IgD-negative memory B cell (primary cell): Measurements from ENCODE around the gene GTF2A2. TPM values are rescaled to one million over a fixed set of nuclear protein-coding genes. Genes with fewer than 3 reads are reported as not detected.
A peak's percentile ranks its signal among the peaks of the same experiment; 100 is the strongest.
"Not testable (repeated sequence)": the region's sequence is repeated elsewhere in the genome, so short reads cannot be mapped to it uniquely, and the experiment has no call there.

Experiments used
- H3K27ac Mint-ChIP-seq, 3 donors: one replicate each; pipeline ENCODE4 v1.8.0; 2020 to 2022; ENCODE audit warnings: mild to moderate bottlenecking in 3 of 3, mixed read lengths in 3 of 3, moderate library complexity in 1 of 3
- H3K27me3 Mint-ChIP-seq: one replicate; pipeline ENCODE4 v1.8.0; 2021; ENCODE audit warnings: mixed read lengths
- H3K36me3 Mint-ChIP-seq: one replicate; pipeline ENCODE4 v1.8.0; 2020; ENCODE audit warnings: mild to moderate bottlenecking, mixed read lengths
- H3K4me1 Mint-ChIP-seq, 3 donors: one replicate each; pipeline ENCODE4 v1.8.0; 2020 to 2022; ENCODE audit warnings: mixed read lengths in 3 of 3, mild to moderate bottlenecking in 1 of 3
- H3K4me3 Mint-ChIP-seq, 4 donors: one replicate each; pipeline ENCODE4 v1.8.0; 2020 to 2022; ENCODE audit warnings: mild to moderate bottlenecking in 4 of 4, mixed read lengths in 4 of 4, moderate library complexity in 3 of 4
- H3K9me3 Mint-ChIP-seq, 3 donors: one replicate each; pipeline ENCODE4 v1.8.0; 2020 to 2021; ENCODE audit warnings: mixed read lengths in 3 of 3, mild to moderate bottlenecking in 1 of 3
- polyA plus RNA-seq: library from polyadenylated mRNA; unstranded; fragments of 300-500 nt; fragmentation: Illumina TruSeq; gene quantifications from one replicate; pipeline ENCODE4 v1.2.3, GENCODE V29; 2021

The GTF2A2 gene
- polyA plus RNA-seq, 1 donor from 2014 or later: 127 TPM

DNA sequence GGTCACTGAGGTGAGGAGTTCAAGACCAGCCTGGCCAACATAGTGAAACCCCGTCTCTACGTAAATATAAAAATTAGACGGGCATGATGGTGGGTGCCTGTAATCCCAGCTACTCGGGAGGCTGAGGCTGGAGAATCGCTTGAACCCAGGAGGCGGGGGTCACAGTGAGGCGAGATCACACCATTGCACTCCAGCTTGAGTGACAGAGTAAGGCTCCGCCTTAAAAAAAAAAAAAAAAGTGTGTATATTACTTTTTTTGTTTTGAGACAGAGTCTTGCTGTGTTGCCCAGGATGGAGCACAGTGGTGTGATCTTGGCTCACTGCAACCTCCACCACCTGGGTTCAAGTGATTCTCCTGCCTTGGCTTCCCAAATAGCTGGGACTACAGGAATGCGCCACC lies 11.5 kb downstream of the GTF2A2 start:
- H3K4me1 Mint-ChIP-seq: peaks cover 0 to 10% (median 0%) of the 10 kb centered on the region in 3 donors
- not testable (repeated sequence) for H3K4me3 Mint-ChIP-seq, H3K27ac Mint-ChIP-seq, H3K36me3 Mint-ChIP-seq, H3K9me3 Mint-ChIP-seq, H3K27me3 Mint-ChIP-seq

DNA sequence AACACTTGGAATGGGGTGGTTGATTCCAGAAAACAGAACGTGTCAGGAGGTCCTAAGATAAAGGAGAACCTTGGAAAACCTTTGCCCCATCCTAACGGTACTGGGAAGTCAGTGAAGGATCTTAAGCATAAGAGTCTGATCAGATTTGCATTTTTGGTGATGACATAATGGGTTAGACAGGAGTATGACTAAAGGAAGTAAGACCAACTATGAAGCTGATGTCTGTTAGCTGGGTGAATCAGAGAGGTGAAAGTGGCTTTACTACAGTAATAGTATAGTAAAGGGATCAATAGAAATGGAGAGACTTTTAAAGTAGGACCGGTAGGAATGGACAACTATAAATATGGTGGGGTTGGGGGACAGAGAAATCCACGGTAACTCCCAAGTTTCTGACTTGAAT lies 12.6 kb downstream of the GTF2A2 start:
- Mint-ChIP-seq H3K9me3 (no peaks in the 10 kb centered on the region), H3K4me3 (no peak overlapping the region), H3K27me3 (no peaks in the 10 kb centered on the region), H3K36me3 (no peaks in the 10 kb centered on the region), H3K27ac (no peak overlapping the region), H3K4me1 (peaks cover 0 to 10% (median 0%) of the 10 kb centered on the region in 3 donors)

- Mint-ChIP-seq H3K27ac (no peak overlapping the region), H3K36me3 (peaks cover 3% of the 10 kb centered on the region), H3K9me3 (no peaks in the 10 kb centered on the region), H3K27me3 (no peaks in the 10 kb centered on the region), H3K4me3 (no peak overlapping the region), H3K4me1 (peaks cover 0 to 9% (median 0%) of the 10 kb centered on the region in 3 donors)
These were observed 15.0 kb downstream of the GTF2A2 start for GRCh38 chr15:59642351-59642750.

DNA sequence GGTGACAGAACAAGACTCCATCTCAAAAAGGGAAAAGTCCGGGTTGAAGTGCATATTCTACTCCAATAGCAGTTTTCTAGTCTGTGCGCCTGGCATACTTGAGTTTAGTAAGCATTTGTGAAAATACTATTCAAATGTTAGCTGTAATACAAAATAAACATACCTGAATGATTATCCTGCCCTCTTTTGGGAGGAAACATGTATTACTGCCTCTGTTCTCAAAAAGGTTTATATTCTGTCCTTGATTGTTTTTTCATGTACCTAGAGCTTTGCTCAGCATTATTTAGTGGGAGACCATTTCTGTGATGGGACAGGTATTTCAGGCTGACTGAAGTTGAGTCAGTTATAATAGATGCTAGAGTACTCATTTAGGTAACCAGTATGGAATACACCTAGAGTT lies 19.8 kb downstream of the GTF2A2 start:
- H3K27ac Mint-ChIP-seq: not testable (repeated sequence)

DNA sequence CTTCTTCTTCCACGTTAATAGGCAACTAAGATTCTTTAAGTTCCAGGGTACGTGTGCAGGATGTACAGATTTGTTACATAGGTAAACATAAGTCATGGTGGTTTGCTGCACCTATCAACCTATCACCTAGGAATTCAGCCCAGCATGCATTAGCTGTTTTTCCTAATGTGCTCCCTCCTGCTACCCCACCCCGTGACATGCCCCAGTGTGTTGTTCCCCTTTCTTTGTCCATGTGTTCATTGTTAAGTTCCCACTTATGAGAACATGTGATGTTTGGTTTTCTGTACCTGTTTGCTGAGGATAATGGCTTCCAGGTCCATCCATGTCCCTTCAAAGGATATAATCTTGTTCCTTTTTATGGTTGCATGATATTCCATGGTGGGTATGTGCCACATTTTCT lies 21.1 kb downstream of the GTF2A2 start:
- H3K27me3 Mint-ChIP-seq: peaks cover 1% of the 10 kb centered on the region
- H3K36me3 Mint-ChIP-seq: peaks cover 4% of the 10 kb centered on the region
- H3K4me3 Mint-ChIP-seq: no peak overlapping the region
- no peak overlapping the region for H3K27ac Mint-ChIP-seq
- no peaks in the 10 kb centered on the region for H3K9me3 Mint-ChIP-seq
- no peaks in the 10 kb centered on the region for H3K4me1 Mint-ChIP-seq

More for the DNA sequence above, 19.8 kb downstream of the GTF2A2 start:
- H3K4me1 Mint-ChIP-seq, H3K27me3 Mint-ChIP-seq, H3K4me3 Mint-ChIP-seq, H3K9me3 Mint-ChIP-seq, H3K36me3 Mint-ChIP-seq: not testable (repeated sequence)

DNA sequence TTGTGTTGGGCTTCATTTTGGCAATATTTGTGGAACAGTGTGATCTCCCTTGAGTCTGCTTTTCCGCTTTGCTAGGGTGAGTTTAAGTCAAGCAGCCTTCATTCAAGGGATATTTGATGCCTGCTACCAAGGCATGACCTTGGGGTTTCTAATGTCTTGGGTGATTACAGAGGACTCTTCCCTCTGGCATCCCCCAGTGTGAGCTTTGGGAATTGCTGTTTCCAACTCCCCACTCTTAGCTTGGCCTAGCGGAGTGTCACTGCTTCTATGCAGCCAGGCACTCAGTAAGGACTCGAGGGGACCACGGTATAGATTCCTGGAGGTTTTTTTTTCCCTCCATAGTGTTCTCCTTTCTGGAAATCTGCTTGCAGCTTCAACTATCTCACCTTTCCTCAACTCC lies 24.6 kb downstream of the GTF2A2 start:
- no peaks in the 10 kb centered on the region for H3K9me3 Mint-ChIP-seq
- H3K27ac Mint-ChIP-seq: no peak overlapping the region
- H3K36me3 Mint-ChIP-seq: peaks cover 4% of the 10 kb centered on the region
- no peaks in the 10 kb centered on the region for H3K4me1 Mint-ChIP-seq
- peaks cover 1% of the 10 kb centered on the region for H3K27me3 Mint-ChIP-seq
- no peak overlapping the region for H3K4me3 Mint-ChIP-seq

- Mint-ChIP-seq H3K27ac (no peak overlapping the region), H3K4me3 (no peak overlapping the region), H3K9me3 (no peaks in the 10 kb centered on the region), H3K27me3 (peaks cover 9% of the 10 kb centered on the region), H3K36me3 (peaks cover 2% of the 10 kb centered on the region), H3K4me1 (peaks cover 0 to 2% (median 0%) of the 10 kb centered on the region in 3 donors)
These were observed 35.0 kb downstream of the GTF2A2 start for GRCh38 chr15:59622289-59622688.

GRCh38 chr15:59618406-59618805 lies 38.9 kb downstream of the GTF2A2 start:
- no peaks in the 10 kb centered on the region for H3K9me3 Mint-ChIP-seq
- peaks cover 2% of the 10 kb centered on the region for H3K36me3 Mint-ChIP-seq
- peaks cover 11% of the 10 kb centered on the region for H3K27me3 Mint-ChIP-seq
- H3K27ac Mint-ChIP-seq: no peak overlapping the region
- peaks cover 9 to 10% (median 9%) of the 10 kb centered on the region in 3 donors for H3K4me1 Mint-ChIP-seq
- no peak overlapping the region for H3K4me3 Mint-ChIP-seq

- Mint-ChIP-seq H3K9me3 (no peaks in the 10 kb centered on the region), H3K36me3 (peaks cover 2% of the 10 kb centered on the region), H3K4me3 (peak overlapping the region in 1 of 4 donors; percentile 80), H3K27ac (no peak overlapping the region), H3K4me1 (peaks cover 7 to 11% (median 10%) of the 10 kb centered on the region in 3 donors), H3K27me3 (peaks cover 14% of the 10 kb centered on the region)
These were observed 40.9 kb downstream of the GTF2A2 start for GRCh38 chr15:59616379-59616778.

- Mint-ChIP-seq H3K4me1 (peaks cover 7 to 14% (median 10%) of the 10 kb centered on the region in 3 donors), H3K4me3 (no peak overlapping the region), H3K9me3 (no peaks in the 10 kb centered on the region), H3K27me3 (peaks cover 14% of the 10 kb centered on the region), H3K36me3 (peaks cover 2% of the 10 kb centered on the region), H3K27ac (no peak overlapping the region)
These were observed 41.7 kb downstream of the GTF2A2 start for GRCh38 chr15:59615661-59616060.

DNA sequence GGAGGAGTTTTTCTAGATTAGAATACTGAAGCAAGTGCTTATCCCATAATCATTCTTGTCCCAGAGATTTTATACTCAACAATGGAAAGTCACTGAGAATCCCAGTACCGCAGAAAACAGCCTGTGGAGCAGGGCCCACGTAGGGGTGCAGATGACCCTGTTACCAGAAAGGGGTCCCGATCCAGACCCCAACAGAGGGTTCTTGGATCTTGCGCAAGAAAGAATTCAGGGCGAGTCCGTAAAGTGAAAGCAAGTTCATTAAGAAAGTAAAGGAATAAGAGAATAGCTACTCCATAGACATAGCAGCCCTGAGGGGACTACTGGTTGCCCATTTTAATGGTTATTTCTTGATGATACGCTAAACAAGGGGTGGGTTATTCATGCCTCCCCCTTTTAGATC lies 43.2 kb downstream of the GTF2A2 start:
- Mint-ChIP-seq H3K27ac (no peak overlapping the region), H3K27me3 (peaks cover 14% of the 10 kb centered on the region), H3K4me1 (peaks cover 7 to 14% (median 10%) of the 10 kb centered on the region in 3 donors), H3K9me3 (peaks cover 0 to 2% (median 0%) of the 10 kb centered on the region in 3 donors), H3K4me3 (no peak overlapping the region), H3K36me3 (no peaks in the 10 kb centered on the region)

GRCh38 chr15:59611276-59612260 lies 45.7 kb downstream of the GTF2A2 start, which contains the start of gene GCNT3:
GCNT3 (plus strand) TSS chr15:59611783; CDS start chr15:59618239, 6,456 bp downstream.
- peaks cover 10% of the 10 kb centered on the region for H3K27me3 Mint-ChIP-seq
- peaks cover 0 to 2% (median 0%) of the 10 kb centered on the region in 3 donors for H3K9me3 Mint-ChIP-seq
- H3K27ac Mint-ChIP-seq: peak within 1 kb of the TSS in 1 of 3 donors; percentile 31
- peak within 1 kb of the TSS in 1 of 4 donors; percentile 12 for H3K4me3 Mint-ChIP-seq
- peaks cover 1% of the 10 kb centered on the region for H3K36me3 Mint-ChIP-seq
- peaks cover 7 to 14% (median 9%) of the 10 kb centered on the region in 3 donors for H3K4me1 Mint-ChIP-seq

GRCh38 chr15:59609730-59610712 lies 47.3 kb downstream of the GTF2A2 start:
- Mint-ChIP-seq H3K4me3 (no peak overlapping the region), H3K9me3 (peaks cover 0 to 3% (median 0%) of the 10 kb centered on the region in 3 donors), H3K27ac (no peak overlapping the region), H3K4me1 (peaks cover 3 to 10% (median 6%) of the 10 kb centered on the region in 3 donors), H3K27me3 (peaks cover 10% of the 10 kb centered on the region), H3K36me3 (peaks cover 3% of the 10 kb centered on the region)

DNA sequence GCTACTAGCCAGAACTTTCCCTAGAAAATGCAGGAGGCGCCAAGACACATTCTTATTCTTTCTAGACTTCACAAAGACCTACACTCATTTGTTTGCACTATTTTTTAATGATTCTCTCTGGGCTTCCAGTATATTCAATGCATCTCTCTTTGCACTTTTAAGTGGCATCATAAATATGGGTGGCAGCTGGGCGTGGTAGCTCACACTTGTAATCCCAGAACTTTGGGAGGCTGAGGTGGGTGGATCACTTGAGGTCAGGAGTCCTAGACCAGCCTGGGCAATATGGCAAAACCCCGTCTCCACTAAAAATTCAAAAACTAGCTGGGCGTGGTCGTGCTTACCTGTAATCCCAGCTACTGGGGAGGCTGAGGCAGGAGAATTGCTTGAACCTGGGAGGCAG lies 51.3 kb downstream of the GTF2A2 start:
- Mint-ChIP-seq H3K27me3 (peaks cover 6% of the 10 kb centered on the region), H3K4me1 (no peaks in the 10 kb centered on the region)

DNA sequence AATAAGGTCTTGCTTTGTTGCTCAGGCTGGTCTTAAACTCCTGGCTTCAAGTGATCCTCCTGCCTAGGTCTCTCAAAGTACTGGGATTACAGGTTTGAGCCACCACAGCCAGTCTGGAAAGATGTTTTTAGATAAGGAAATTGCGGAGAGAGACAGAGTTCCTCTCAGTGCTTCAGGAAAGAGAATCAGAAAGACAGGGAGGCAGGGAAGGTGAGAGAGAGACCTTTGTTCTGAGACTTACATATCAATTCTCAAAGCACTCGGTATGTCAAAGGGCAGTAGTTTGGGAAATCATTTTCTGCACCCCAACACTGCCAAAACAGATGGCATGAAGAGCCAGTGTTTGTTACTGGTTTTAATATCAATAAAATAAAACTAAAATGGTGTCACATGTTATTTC lies 58.9 kb downstream of the GTF2A2 start:
- H3K36me3 Mint-ChIP-seq: peaks cover 2% of the 10 kb centered on the region
- peaks cover 4% of the 10 kb centered on the region for H3K27me3 Mint-ChIP-seq
- H3K4me1 Mint-ChIP-seq: no peaks in the 10 kb centered on the region
- no peak overlapping the region for H3K4me3 Mint-ChIP-seq
- no peak overlapping the region for H3K27ac Mint-ChIP-seq
- H3K9me3 Mint-ChIP-seq: peaks cover 0 to 2% (median 0%) of the 10 kb centered on the region in 3 donors

More for the DNA sequence above, 51.3 kb downstream of the GTF2A2 start:
- Mint-ChIP-seq H3K9me3 (peaks cover 8 to 12% (median 9%) of the 10 kb centered on the region in 3 donors), H3K27ac (no peak overlapping the region), H3K36me3 (peaks cover 7% of the 10 kb centered on the region), H3K4me3 (no peak overlapping the region)
